HUES64 (cell line): Measurements from ENCODE around the gene COPS7A.

Experiments
- H3K27ac ChIP-seq: 2 replicates; pipeline ENCODE4 v1.7.0; 2013; ENCODE audit warnings: low read depth, low read length, inconsistent platforms
- H3K27me3 ChIP-seq: 2 replicates; pipeline ENCODE4 v1.6.1; 2013; ENCODE audit warnings: mild to moderate bottlenecking, low read length; ENCODE audit not compliant: insufficient read depth
- H3K36me3 ChIP-seq: 2 replicates; pipeline ENCODE4 v1.6.1; 2013; ENCODE audit warnings: mild to moderate bottlenecking, low read length; ENCODE audit not compliant: insufficient read depth
- H3K4me1 ChIP-seq: 2 replicates; pipeline ENCODE4 v1.6.1; 2013; ENCODE audit warnings: mild to moderate bottlenecking, low read length, moderate library complexity; ENCODE audit not compliant: insufficient read depth
- H3K4me3 ChIP-seq: 2 replicates; pipeline ENCODE4 v1.5.1; 2013; ENCODE audit warnings: mild to moderate bottlenecking, low read length, moderate library complexity
- H3K9ac ChIP-seq: 2 replicates; pipeline ENCODE4 v1.6.1; 2013; ENCODE audit warnings: mild to moderate bottlenecking, low read depth, low read length
- H3K9me3 ChIP-seq: 2 replicates; pipeline ENCODE4 v1.6.1; 2013; ENCODE audit warnings: low read depth, low read length; ENCODE audit not compliant: insufficient read depth
- WGBS: fragments of 150-250, 120-280 bp; methylation state at CpG from one replicate; pipeline ENCODE4 v1.1.7; 2013; ENCODE audit warnings: missing lambda C conversion rate; 5-methylcytosine and 5-hydroxymethylcytosine counted together

Gene COPS7A

DNA sequence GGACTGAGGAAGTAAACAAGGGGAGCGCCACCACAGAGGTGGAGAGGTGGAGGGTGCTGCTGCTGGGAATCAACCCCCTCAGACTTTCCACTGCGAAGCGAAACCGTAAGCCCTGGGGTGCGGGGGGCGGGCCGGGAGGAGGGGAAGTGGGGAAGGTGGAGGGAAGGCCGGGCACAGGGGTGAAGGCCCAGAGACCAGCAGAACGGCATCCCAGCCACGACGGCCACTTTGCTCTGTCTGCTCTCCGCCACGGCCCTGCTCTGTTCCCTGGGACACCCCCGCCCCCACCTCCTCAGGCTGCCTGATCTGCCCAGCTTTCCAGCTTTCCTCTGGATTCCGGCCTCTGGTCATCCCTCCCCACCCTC lies 48.5 kb downstream of the COPS7A start, which contains the start of gene LAG3:
Gene LAG3 (plus strand): TSS at position 190 of the 365 bp plus-strand sequence. CDS start 333 bp downstream, outside the sequence.
- no peaks in the 10 kb centered on the region for H3K9me3 ChIP-seq
- peaks cover 24% of the 10 kb centered on the region for H3K36me3 ChIP-seq
- peaks cover 35% of the 10 kb centered on the region for H3K27me3 ChIP-seq
- H3K4me1 ChIP-seq = peaks cover 22% of the 10 kb centered on the region
- peak within 1 kb of the TSS; percentile 44 for H3K4me3 ChIP-seq
- H3K9ac ChIP-seq = no peak within 1 kb of the TSS
- H3K27ac ChIP-seq = no peak within 1 kb of the TSS
- WGBS = 46% methylated on average over 15 of the region's 15 CpGs

GRCh38 chr12:6772726-6773589 lies 49.1 kb downstream of the COPS7A start:
- Histone ChIP-seq H3K9me3 (no peaks in the 10 kb centered on the region), H3K36me3 (peaks cover 24% of the 10 kb centered on the region), H3K4me1 (peaks cover 22% of the 10 kb centered on the region), H3K27me3 (peaks cover 41% of the 10 kb centered on the region), H3K27ac (no peak overlapping the region), H3K9ac (no peak overlapping the region), H3K4me3 (peak overlapping the region; percentile 44)
- WGBS = 33% methylated on average over 21 of the region's 21 CpGs

GRCh38 chr12:6773590-6774351 lies 49.9 kb downstream of the COPS7A start:
- no peak overlapping the region for H3K27ac ChIP-seq
- 8% methylated on average over 57 of the region's 60 CpGs for WGBS
- peaks cover 45% of the 10 kb centered on the region for H3K27me3 ChIP-seq
- peak overlapping the region; percentile 44 for H3K4me3 ChIP-seq
- H3K4me1 ChIP-seq = peaks cover 15% of the 10 kb centered on the region
- no peak overlapping the region for H3K9ac ChIP-seq
- no peaks in the 10 kb centered on the region for H3K9me3 ChIP-seq
- peaks cover 24% of the 10 kb centered on the region for H3K36me3 ChIP-seq

DNA sequence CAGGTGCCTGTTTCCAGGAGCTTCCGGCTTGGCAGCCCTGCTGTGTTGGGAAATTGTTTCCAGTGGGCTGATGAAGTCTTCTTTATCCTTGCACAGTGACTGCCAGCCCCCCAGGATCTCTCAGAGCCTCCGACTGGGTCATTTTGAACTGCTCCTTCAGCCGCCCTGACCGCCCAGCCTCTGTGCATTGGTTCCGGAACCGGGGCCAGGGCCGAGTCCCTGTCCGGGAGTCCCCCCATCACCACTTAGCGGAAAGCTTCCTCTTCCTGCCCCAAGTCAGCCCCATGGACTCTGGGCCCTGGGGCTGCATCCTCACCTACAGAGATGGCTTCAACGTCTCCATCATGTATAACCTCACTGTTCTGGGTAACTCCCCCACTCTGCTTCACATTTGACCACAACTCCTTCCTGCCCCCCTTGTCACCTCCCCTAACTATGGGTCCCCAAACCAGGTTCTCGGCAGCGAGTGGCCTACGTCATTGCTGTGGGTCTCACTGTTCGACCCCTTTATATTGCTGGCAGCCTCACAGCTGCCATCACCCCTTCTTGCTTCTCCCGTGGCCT lies 50.7 kb downstream of the COPS7A start:
- Histone ChIP-seq H3K36me3 (peaks cover 19% of the 10 kb centered on the region), H3K27me3 (peaks cover 45% of the 10 kb centered on the region), H3K9me3 (no peaks in the 10 kb centered on the region), H3K4me3 (no peak overlapping the region), H3K4me1 (peaks cover 7% of the 10 kb centered on the region), H3K27ac (no peak overlapping the region), H3K9ac (no peak overlapping the region)
- 87% methylated on average over 15 of the region's 15 CpGs for WGBS

DNA sequence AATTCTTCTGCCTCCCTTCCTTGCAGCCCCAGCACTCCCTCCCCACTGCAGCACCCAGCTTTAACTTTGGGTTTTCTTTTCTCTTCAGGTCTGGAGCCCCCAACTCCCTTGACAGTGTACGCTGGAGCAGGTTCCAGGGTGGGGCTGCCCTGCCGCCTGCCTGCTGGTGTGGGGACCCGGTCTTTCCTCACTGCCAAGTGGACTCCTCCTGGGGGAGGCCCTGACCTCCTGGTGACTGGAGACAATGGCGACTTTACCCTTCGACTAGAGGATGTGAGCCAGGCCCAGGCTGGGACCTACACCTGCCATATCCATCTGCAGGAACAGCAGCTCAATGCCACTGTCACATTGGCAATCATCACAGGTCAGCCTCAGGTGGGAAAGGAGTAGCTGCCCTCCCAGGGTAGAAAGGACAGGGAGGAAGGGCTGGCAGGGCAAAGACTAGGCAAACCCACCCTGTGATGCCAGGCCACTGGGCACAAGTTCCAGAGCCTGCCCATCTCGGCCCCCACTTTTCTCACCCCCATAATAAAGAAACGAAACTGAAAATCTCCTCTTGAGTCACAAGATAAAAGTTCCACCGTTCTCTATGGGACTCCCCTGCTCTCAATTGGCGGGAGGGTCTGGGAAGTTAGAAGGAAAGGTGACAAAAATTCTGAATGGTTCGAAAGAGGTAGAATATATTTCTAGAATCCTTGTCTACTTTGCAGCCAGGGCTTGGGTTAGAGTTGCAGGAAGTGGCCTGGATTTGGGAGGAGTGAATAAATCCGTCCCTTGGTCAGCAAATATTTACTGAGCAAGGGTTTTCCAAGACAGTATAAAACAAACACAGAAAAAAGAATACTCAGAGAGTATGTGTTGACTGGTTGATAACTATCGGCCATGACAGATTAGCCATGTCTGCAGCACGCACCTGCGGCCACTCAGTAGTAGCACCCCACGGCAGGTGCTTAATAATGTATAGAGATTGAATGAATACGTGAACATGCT lies 51.6 kb downstream of the COPS7A start:
- H3K9ac ChIP-seq = no peak overlapping the region
- no peak overlapping the region for H3K27ac ChIP-seq
- no peak overlapping the region for H3K4me3 ChIP-seq
- peaks cover 6% of the 10 kb centered on the region for H3K4me1 ChIP-seq
- peaks cover 45% of the 10 kb centered on the region for H3K27me3 ChIP-seq
- peaks cover 10% of the 10 kb centered on the region for H3K36me3 ChIP-seq
- no peaks in the 10 kb centered on the region for H3K9me3 ChIP-seq
- 86% methylated on average over 16 of the region's 16 CpGs for WGBS

DNA sequence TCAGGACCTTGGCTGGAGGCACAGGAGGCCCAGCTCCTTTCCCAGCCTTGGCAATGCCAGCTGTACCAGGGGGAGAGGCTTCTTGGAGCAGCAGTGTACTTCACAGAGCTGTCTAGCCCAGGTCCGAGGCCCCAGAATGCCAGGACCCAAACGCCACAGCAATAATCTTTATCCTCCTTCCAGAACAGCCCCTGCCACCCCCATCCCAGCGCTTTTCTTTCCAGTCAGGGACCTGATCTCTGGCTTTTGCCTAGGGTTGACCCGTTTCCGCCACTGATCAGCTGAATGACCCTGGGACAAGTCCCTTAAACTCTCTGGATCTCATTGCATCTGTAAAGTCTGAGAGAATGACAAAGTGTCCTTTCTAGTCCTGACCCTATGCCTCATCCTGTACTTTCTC lies 53.5 kb downstream of the COPS7A start:
- H3K36me3 ChIP-seq = no peaks in the 10 kb centered on the region
- H3K9ac ChIP-seq = no peak overlapping the region
- H3K27me3 ChIP-seq = peaks cover 41% of the 10 kb centered on the region
- H3K27ac ChIP-seq = no peak overlapping the region
- no peaks in the 10 kb centered on the region for H3K9me3 ChIP-seq
- 0 out of 2 replicates have a peak overlapping the region, but pooled peaks have one; percentile 54 for H3K4me3 ChIP-seq
- 83% methylated on average over 5 of the region's 5 CpGs for WGBS
- H3K4me1 ChIP-seq = peaks cover 6% of the 10 kb centered on the region

- Histone ChIP-seq H3K4me1 (peaks cover under 1% of the 10 kb centered on the region; the same call in 1 of the 2 replicates), H3K9me3 (no peaks in the 10 kb centered on the region), H3K27me3 (peaks cover 33% of the 10 kb centered on the region), H3K4me3 (peak overlapping the region; percentile 54), H3K27ac (no peak overlapping the region), H3K36me3 (no peaks in the 10 kb centered on the region), H3K9ac (peak overlapping the region; percentile 41; the same call in 1 of the 2 replicates)
- WGBS = 18% methylated on average over 14 of the region's 14 CpGs
Measured at GRCh38 chr12:6778217-6778573, 54.3 kb downstream of the COPS7A start.

DNA sequence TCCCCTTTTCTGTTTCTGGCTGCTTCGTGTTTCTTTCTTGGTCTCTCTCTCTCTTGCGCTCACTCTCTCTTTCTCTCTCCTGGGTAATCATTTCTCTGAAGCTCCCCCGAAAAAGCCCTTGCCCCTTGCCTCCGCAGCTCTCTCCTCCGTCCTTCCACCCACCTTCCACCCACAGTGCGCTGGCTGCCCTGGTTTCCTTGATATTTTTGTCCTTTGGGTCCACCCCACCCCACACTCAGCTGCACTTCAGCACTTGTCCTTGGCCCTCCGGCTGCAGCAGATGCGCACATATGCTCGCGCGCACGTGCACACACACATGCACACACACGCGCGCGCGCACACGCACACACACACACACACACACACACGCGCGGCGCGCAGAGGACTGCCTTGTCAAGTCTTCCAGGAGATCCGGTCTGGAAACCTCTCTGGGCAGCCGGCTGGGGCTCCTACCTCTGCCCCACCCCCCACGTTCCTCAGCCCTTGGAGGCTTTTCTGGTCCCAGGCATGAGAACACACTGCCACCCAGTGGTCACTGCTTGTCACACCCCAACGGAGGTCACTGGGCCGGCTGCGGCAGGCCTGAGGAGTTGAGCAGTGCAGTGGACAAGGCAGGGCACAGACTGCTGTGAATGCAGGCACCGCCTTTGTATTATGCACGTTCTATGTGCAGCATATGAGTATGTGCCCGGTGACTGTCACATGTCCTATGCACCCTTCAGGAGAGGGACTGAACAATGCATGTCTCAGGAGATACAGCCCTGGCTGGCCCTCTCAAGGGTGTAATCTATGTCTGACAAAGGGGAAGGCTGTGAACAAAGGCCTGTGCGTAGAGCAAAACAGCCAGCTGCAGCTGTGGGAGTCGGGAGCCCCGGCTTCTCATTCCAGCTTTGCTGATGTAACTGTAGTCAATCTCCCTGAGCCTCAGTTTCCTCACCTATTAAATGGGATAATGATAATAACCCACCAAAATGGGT lies 55.0 kb downstream of the COPS7A start:
- no peaks in the 10 kb centered on the region for H3K4me1 ChIP-seq
- H3K27me3 ChIP-seq = peaks cover 27% of the 10 kb centered on the region
- 7% methylated on average over 35 of the region's 35 CpGs for WGBS
- no peak overlapping the region for H3K27ac ChIP-seq
- H3K36me3 ChIP-seq = no peaks in the 10 kb centered on the region
- H3K9me3 ChIP-seq = no peaks in the 10 kb centered on the region
- H3K4me3 ChIP-seq = peak overlapping the region; percentile 54
- peak overlapping the region; percentile 41; the same call in 1 of the 2 replicates for H3K9ac ChIP-seq

DNA sequence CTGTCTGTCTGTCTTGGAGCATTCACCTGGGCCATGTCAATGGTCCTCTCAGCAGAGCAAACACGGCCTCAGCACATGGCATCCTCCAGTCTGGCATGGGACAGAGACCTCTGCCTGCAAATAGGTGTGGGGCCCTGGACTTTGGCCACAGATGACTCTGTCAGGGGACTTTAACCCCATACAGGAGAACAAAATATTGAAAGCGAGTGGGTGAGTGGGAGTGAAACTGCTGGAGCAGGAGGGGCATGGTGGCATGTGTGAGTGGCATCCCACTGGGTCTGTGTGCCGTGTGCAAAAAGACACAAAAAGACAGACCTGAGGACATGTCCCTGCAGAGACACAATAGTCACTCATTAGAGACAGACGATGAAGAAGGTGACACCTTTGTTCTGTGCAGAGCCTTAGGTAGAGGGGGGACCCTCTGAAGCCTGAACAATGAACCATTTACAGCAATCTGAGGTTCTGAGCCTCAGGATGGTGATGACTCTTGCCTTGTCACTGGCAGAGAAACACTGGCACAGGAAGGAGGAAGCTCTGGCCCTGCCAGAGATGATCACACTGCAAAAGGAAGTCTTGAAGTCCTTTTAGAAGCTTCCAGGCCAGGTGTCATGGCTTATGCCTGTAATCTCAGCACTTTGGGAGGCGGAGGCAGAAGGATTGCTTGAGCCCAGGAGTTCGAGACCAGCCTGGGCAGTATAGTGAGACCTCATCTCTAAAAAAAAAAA lies 56.0 kb downstream of the COPS7A start:
- no peaks in the 10 kb centered on the region for H3K9me3 ChIP-seq
- H3K27ac ChIP-seq = no peak overlapping the region
- 96% methylated on average over 6 of the region's 6 CpGs for WGBS
- no peak overlapping the region for H3K4me3 ChIP-seq
- no peaks in the 10 kb centered on the region for H3K36me3 ChIP-seq
- peaks cover 17% of the 10 kb centered on the region; the same call in 1 of the 2 replicates for H3K27me3 ChIP-seq
- no peaks in the 10 kb centered on the region for H3K4me1 ChIP-seq
- H3K9ac ChIP-seq = no peak overlapping the region
